BLaER1 (cell line): ENCODE measurements around the gene CRYZL1.
"Not testable (repeated sequence)": the region's sequence is repeated elsewhere in the genome, so short reads cannot be mapped to it uniquely, and the experiment has no call there.

ENCODE experiments used
- H3K27ac ChIP-seq: shearing (Covaris generic); formaldehyde crosslinking; 2 replicates; pipeline ENCODE4 v1.8.1; 2022
- H3K27me3 ChIP-seq: shearing (Covaris generic); formaldehyde crosslinking; 2 replicates; pipeline ENCODE4 v1.8.1; 2022
- H3K36me3 ChIP-seq: shearing (Covaris generic); formaldehyde crosslinking; 2 replicates; pipeline ENCODE4 v1.8.1; 2022
- H3K4me1 ChIP-seq: shearing (Covaris generic); formaldehyde crosslinking; 2 replicates; pipeline ENCODE4 v1.8.1; 2022
- H3K4me2 ChIP-seq: shearing (Covaris generic); formaldehyde crosslinking; 2 replicates; pipeline ENCODE4 v1.8.1; 2022
- H3K4me3 ChIP-seq: shearing (Covaris generic); formaldehyde crosslinking; 2 replicates; pipeline ENCODE4 v1.8.1; 2022
- H3K9ac ChIP-seq: shearing (Covaris generic); formaldehyde crosslinking; 2 replicates; pipeline ENCODE4 v1.8.1; 2022
- H3K9me3 ChIP-seq: shearing (Covaris generic); formaldehyde crosslinking; 2 replicates; pipeline ENCODE4 v1.8.1; 2022
- H4K20me1 ChIP-seq: shearing (Covaris generic); formaldehyde crosslinking; 2 replicates; pipeline ENCODE4 v1.8.1; 2022
- Cebpa-rat ChIP-seq: shearing (Covaris generic); IDR thresholded peaks from 2 replicates; pipeline ENCODE4 v1.8.1; 2022

The CRYZL1 gene

DNA sequence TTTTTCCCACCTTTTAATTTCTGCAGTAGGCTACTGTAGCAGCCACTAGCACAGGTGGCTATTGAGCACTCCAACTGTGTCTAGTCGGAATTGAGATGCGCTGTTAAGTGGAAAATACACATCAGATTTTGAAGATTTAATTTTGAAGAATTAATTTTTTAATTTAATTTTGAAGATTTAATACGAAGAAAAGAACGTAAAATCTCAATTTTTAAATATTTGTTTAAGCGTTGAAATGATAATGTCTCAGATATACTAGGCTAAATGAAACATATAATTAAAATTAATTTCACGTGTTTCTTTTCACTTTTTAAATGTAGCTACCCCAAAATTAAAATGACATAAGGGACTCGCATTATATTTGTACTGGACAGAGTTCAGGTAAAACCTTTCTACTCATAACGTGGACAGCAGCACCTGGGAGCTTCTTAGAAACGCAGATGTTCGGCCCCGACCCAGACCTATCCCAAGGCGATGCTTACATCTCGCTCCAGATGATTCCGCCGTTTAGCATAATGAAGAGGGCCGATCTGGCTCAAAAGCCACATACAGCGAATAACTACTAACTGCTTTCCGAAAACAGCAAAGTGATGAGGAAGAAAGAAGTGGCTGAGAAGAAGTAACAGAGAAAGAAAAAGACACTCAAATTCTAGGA lies 717 bp downstream of the CRYZL1 start:
- peak overlapping the region; percentile 76 for H3K27ac ChIP-seq
- no peak for TF ChIP-seq Cebpa-rat

DNA sequence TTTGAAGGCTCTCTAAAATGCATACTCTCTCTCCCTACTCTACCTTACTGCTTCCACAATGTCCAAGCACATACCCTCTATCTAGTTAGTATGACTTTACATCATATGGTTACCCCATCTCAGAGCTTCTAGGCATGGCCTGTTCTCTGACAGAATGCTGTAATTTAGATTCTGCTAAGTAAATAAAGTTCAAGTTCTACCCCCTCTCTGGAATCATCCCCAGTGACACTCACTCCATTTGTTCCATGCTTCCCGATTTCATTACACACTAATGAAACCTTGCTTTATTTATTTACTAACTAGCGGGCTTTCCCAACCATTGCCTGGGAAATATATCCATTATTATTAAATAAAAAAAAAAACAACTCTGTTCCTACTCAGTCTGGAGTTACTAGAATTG lies 7.3 kb downstream of the CRYZL1 start:
- H3K27me3 ChIP-seq: no peaks in the 10 kb centered on the region
- no peak for TF ChIP-seq Cebpa-rat
- H3K9me3 ChIP-seq: peaks cover 6% of the 10 kb centered on the region; the same call in 1 of the 2 replicates
- H3K27ac ChIP-seq: no peak overlapping the region
- no peak overlapping the region for H3K9ac ChIP-seq
- no peaks in the 10 kb centered on the region for H3K4me1 ChIP-seq
- H3K4me2 ChIP-seq: no peak overlapping the region
- peaks cover 69% of the 10 kb centered on the region for H4K20me1 ChIP-seq
- peaks cover 68% of the 10 kb centered on the region for H3K36me3 ChIP-seq
- no peak overlapping the region for H3K4me3 ChIP-seq

More for the DNA sequence above, 717 bp downstream of the CRYZL1 start:
- Histone ChIP-seq H3K9me3 (peaks cover 4% of the 10 kb centered on the region; the same call in 1 of the 2 replicates), H3K36me3 (peaks cover 26% of the 10 kb centered on the region; the same call in 1 of the 2 replicates), H3K9ac (peak overlapping the region; percentile 84), H3K4me1 (peaks cover 20% of the 10 kb centered on the region), H3K4me2 (peak overlapping the region; percentile 95), H4K20me1 (peaks cover 75% of the 10 kb centered on the region), H3K27me3 (peaks cover 33% of the 10 kb centered on the region), H3K4me3 (peak overlapping the region; percentile 90)

DNA sequence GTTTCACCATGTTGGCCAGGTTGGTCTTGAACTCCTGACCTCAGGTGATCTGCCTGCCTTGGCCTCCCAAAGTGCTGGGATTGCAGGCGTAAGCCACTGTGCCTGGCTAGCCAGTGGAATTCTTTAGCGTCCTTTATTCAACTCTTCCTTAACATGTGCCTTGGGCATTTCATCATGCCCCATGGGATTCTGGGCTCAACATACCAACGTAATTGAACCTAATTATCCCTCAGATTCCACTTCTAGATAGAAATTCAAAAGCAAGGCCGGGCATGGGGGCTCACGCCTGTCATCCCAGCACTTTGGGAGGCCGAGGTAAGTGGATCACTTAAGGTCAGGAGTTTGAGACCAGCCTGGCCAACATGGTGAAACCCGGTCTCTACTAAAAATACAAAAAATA lies 15.4 kb downstream of the CRYZL1 start:
- H3K9ac ChIP-seq, H3K27ac ChIP-seq, H3K4me3 ChIP-seq, H3K27me3 ChIP-seq, H3K4me1 ChIP-seq, H3K9me3 ChIP-seq, H3K4me2 ChIP-seq: not testable (repeated sequence)
- peaks cover 87% of the 10 kb centered on the region for H3K36me3 ChIP-seq
- H4K20me1 ChIP-seq: peaks cover 49% of the 10 kb centered on the region

DNA sequence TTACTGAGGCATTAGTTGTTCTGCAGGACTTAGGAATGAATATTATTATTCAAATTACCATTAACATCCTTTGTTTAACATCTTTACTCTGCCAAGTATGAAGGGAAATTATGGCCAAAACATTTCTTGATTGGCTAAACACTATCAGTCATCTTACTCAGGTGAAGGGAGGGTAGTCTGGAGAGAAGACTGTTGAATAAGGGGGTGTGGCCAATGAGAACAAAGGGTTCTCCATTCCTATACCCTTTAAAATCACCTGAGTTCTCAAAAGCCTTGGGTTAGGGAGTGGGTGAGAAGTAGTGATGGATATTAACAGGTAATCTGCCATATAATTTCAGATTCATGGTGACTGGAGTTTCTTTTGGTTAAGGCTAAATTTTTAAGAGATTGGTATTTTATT lies 19.3 kb downstream of the CRYZL1 start:
- Histone ChIP-seq H3K4me3 (no peak overlapping the region), H3K27me3 (no peaks in the 10 kb centered on the region), H3K4me1 (no peaks in the 10 kb centered on the region), H4K20me1 (peaks cover 23% of the 10 kb centered on the region; the same call in 1 of the 2 replicates), H3K9me3 (no peaks in the 10 kb centered on the region), H3K27ac (no peak overlapping the region), H3K4me2 (no peak overlapping the region), H3K36me3 (peaks cover 91% of the 10 kb centered on the region), H3K9ac (no peak overlapping the region)
- TF ChIP-seq Cebpa-rat: no peak

DNA sequence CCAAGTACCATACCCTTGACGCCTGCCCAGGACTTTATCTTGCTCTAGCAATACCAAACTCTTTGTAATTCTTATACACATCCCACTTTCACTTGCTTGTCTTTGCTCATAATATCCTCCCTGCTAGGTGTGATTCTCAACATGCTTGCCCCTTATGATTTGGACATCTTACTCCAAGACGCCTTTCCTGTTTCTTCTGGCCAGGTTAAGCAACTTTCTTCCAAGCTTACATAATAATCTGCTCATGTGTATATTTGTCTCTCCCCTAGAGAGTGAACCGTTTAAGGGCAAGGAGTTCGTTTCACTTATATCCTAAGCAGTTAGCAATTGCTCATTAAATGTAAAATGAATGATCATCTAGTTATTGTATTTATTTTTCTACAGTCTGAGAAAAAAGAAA lies 21.8 kb downstream of the CRYZL1 start:
- H3K9me3 ChIP-seq: no peaks in the 10 kb centered on the region
- H3K36me3 ChIP-seq: peaks cover 86% of the 10 kb centered on the region
- no peak for TF ChIP-seq Cebpa-rat
- H3K4me2 ChIP-seq: no peak overlapping the region
- no peak overlapping the region for H3K9ac ChIP-seq
- no peaks in the 10 kb centered on the region for H3K27me3 ChIP-seq
- no peaks in the 10 kb centered on the region; the same call in 1 of the 2 replicates for H4K20me1 ChIP-seq
- H3K27ac ChIP-seq: no peak overlapping the region
- no peaks in the 10 kb centered on the region for H3K4me1 ChIP-seq
- H3K4me3 ChIP-seq: no peak overlapping the region

DNA sequence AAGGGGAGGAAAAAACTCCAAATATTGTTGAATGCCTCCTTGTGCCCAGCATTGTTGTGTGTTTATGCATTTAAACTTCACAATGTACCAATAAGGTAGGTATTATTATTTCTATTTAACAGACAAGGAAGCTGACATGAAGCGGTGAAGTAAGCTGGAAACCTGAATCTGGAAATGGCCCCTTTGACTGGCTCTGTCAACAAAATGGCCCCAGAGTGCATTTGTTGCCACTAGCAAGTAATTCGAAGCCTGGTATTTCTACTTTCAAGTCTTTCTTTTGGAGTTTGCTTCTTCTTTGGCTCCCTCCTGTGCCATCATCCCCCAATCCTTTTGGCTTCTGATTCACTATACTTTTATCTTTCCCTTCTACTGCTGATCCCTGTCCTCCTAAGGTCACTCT lies 23.1 kb downstream of the CRYZL1 start:
- Histone ChIP-seq H3K36me3 (peaks cover 90% of the 10 kb centered on the region), H3K4me1 (no peaks in the 10 kb centered on the region), H3K4me3 (no peak overlapping the region), H3K27ac (no peak overlapping the region), H3K9ac (no peak overlapping the region), H3K4me2 (no peak overlapping the region), H3K9me3 (no peaks in the 10 kb centered on the region), H3K27me3 (no peaks in the 10 kb centered on the region), H4K20me1 (no peaks in the 10 kb centered on the region)
- no peak for TF ChIP-seq Cebpa-rat

DNA sequence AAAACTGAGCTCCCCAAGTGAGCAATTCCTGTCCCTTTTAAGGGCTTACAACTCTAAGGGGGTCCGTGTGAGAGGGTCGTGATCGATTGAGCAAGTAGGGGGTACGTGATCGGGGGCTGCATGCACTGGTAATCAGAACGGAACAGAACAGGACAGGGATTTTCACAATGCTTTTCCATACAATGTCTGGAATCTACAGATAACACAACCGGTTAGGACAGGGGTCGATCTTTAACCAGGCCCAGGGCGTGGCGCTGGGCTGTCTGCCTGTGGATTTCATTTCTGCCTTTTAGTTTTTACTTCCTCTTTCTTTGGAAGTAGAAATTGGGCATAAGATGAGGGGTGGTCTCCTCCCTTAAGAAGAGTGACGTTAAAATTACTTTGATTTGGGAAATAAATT lies 24.0 kb downstream of the CRYZL1 start:
- H3K4me2 ChIP-seq, H3K4me1 ChIP-seq, H4K20me1 ChIP-seq, H3K9ac ChIP-seq, H3K9me3 ChIP-seq, H3K4me3 ChIP-seq, H3K27me3 ChIP-seq, H3K27ac ChIP-seq: not testable (repeated sequence)
- H3K36me3 ChIP-seq: peaks cover 89% of the 10 kb centered on the region

DNA sequence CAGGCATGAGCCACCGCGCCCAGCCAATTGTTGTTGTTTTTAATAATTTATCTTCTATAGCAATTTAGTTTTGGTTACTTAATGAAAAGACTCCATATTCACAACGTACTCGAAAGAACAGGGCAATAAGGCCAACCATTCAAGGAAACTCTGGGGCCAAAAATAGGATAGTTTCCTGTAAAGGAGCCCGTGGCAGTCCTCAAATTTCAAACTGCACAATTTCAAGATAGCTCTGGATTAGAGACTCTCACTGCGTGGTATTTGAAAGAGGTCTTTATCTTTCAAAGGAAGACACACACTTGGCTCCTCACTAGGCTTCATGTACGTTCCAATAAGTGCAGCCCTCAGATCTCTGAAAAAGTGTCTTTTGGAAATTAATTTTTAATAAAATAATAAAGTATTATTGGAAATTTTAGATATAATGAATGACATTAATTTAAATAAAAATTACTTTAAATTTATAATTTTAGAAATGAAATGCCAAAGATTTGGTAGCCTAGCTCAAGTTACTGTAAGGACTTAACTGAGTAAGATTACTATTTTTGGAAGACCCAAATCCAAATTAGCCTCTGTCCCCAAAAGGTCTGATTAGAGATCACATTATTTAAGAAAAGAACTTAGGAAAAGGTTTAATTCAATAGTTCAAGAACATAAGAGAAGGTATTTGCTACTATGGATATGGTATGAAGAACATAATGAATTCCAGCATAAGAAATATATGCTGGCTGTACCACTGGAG lies 30.4 kb downstream of the CRYZL1 start:
- Histone ChIP-seq H3K36me3 (peaks cover 80% of the 10 kb centered on the region), H3K4me1 (no peaks in the 10 kb centered on the region), H3K4me3 (no peak overlapping the region), H3K9me3 (no peaks in the 10 kb centered on the region), H3K4me2 (no peak overlapping the region), H3K27ac (no peak overlapping the region), H3K9ac (no peak overlapping the region), H3K27me3 (no peaks in the 10 kb centered on the region), H4K20me1 (no peaks in the 10 kb centered on the region)
- TF ChIP-seq Cebpa-rat: no peak

DNA sequence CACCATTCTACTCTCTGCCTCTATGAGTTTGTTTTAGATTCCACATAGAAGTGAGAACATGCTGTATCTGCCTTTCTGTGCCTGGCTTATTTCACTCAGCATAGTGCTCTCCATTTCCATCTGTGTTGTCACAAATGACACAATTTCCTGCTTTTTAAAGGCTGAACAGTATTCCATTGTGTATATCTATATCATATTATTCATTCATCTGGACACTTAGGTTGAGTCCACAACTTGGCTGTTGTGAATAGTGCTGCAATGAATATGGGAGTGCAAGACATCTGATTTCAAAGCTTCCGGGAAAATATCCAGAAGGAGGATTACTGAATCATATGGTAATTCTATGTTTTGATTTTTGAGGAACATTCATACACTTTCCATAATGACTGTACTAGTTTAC lies 33.0 kb downstream of the CRYZL1 start:
- H3K27me3 ChIP-seq: no peaks in the 10 kb centered on the region
- no peak overlapping the region for H3K9ac ChIP-seq
- H3K4me3 ChIP-seq: no peak overlapping the region
- no peaks in the 10 kb centered on the region for H4K20me1 ChIP-seq
- no peaks in the 10 kb centered on the region for H3K9me3 ChIP-seq
- no peak overlapping the region for H3K27ac ChIP-seq
- no peak for TF ChIP-seq Cebpa-rat
- H3K36me3 ChIP-seq: peaks cover 74% of the 10 kb centered on the region
- H3K4me2 ChIP-seq: no peak overlapping the region
- no peaks in the 10 kb centered on the region for H3K4me1 ChIP-seq

DNA sequence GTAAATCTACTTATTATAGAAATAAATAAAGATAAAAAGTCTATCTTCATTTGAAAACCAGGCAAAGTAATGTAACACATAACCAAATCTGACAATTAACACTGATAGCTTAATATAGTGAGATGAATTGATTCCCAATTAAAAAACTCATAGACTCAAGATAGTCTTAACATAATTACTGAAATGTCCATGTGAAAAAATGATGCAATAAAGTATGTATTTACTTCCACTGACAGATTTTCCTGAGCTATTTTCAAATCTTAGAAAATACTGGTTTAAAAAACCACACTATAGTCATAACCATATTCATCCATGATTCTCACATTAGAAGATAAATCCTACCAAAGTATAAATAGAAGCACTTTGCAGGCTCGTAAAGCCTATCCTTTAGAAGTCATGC lies 43.5 kb downstream of the CRYZL1 start:
- H3K4me1 ChIP-seq: no peaks in the 10 kb centered on the region
- H3K27ac ChIP-seq: no peak overlapping the region
- no peak overlapping the region for H3K4me2 ChIP-seq
- H3K9me3 ChIP-seq: no peaks in the 10 kb centered on the region
- no peak for TF ChIP-seq Cebpa-rat
- H3K4me3 ChIP-seq: no peak overlapping the region
- H3K27me3 ChIP-seq: no peaks in the 10 kb centered on the region
- no peaks in the 10 kb centered on the region for H4K20me1 ChIP-seq
- H3K9ac ChIP-seq: no peak overlapping the region
- H3K36me3 ChIP-seq: peaks cover 91% of the 10 kb centered on the region
